HG03159 (cell line): ENCODE measurements around the gene TNRC6C.
"Not testable (repeated sequence)": the region's sequence is repeated elsewhere in the genome, so short reads cannot be mapped to it uniquely, and the experiment has no call there.

Experiments
- ATAC-seq: cut with Tn5 transposase; IDR thresholded peaks from one replicate; pipeline ENCODE4 v1.9.1; 2021; ENCODE audit warnings: mild to moderate bottlenecking, moderate library complexity; ENCODE audit not compliant: unreplicated experiment

The TNRC6C gene

GRCh38 chr17:77962348-77962747, 3.8 kb downstream of the TNRC6C start:
- ATAC-seq: no peak

- no peak for ATAC-seq
These were observed 4.9 kb downstream of the TNRC6C start for GRCh38 chr17:77963441-77963840.

DNA sequence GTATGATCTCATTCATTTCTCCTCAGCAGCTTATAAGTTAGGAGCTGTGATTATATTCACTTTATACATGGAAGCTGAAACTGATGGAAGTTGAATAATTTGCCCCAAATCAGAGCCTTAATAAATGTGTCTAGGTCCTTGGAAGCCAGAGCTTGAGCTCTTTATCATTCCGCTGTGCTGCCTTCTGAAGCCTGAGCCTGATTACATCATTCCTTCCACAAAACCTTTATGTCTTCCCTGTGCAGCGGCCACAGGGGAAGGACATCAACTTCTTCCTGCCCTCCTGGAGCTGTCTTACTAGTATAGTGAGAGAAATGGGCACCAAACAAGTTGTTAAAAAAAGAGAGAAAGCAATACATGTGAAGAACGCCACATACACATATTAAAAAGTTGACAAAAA, 6.8 kb downstream of the TNRC6C start:
- ATAC-seq: no peak

GRCh38 chr17:77966476-77966875, 8.0 kb downstream of the TNRC6C start:
- ATAC-seq: no peak

DNA sequence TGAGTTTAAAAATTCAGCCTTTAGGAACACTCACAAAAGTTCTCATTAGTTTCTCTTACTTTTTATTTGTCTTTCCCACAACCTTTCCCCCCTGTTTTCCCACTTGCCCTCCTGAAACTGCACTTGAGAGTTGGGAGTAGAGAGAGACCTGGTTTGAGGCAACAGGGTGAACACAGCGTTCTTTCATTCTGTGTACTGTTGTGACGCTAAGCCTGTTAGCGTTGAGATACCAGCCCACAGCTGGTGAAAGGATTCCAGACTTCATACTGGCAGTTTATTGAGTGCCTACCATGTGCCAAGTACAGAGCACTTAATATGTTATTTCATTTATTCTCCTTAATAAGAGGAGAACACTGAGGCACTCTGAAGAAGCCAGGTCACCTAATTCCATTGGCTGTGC, 10.3 kb downstream of the TNRC6C start:
- no peak for ATAC-seq

- ATAC-seq: not testable (repeated sequence)
These were observed 13.8 kb downstream of the TNRC6C start for GRCh38 chr17:77972271-77972670.

DNA sequence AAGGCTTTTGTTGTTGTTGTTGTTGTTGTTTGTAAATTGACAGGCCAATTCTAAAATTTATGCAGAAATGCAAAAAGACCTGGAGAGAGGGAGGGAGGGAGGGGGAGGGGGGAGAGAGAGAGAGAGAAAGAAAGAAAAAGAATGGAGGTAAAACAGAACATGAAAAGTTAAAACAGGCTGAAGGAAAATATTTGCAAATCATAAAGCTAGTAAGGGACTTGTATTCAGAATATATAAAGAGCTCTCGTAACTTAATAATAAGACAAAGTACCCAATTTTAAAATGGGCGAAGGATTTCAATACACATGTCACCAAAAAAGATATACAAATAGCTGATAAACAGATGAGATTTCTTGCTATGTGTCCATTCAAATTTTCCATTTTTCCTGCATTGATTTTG, 15.4 kb downstream of the TNRC6C start:
- ATAC-seq: no peak

DNA sequence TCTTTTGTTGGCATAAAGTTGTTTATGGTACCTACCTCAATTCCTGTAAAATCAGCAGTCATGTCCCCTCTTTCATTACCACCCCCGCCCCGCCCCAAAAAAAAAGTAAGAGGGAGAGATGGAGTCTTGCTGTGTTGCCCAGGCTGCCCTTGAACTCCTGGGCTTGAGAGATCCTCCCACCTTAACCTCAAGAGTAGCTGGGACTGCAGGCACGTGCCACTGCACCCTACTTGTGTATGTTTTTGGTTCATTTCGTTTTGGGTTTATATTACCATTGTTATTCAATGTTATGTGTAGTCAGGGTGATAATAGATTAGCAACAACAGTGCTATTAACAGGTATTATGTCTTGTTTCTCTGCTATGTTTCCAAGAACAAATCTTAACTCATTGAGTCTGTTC, 15.9 kb downstream of the TNRC6C start:
- no peak for ATAC-seq

GRCh38 chr17:77982430-77982829, 23.9 kb downstream of the TNRC6C start:
- ATAC-seq: not testable (repeated sequence)

DNA sequence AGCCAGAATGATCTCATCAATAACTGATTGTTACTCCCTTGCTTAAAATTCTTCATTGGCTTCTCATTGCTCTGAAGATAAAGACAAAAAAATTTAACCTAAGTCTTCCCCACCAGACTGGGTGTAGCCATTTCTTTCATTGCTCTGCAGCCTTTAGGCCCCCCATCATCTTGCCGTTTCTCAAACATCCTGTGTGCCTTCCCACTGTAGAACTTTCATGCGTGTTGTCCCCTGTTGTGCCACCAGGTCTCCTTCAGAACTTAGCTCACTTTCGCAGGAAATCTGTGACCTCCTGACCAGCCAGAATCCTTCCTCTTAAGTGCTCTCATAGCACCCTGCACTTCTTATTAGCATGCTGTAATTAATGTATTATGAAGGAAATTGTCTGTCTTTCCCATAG, 31.8 kb downstream of the TNRC6C start:
- ATAC-seq: no peak

- ATAC-seq: not testable (repeated sequence)
These were observed 35.2 kb downstream of the TNRC6C start for GRCh38 chr17:77993735-77994134.

GRCh38 chr17:77995146-77995852, 36.8 kb downstream of the TNRC6C start:
- ATAC-seq: no peak

GRCh38 chr17:77996256-77996655, 37.8 kb downstream of the TNRC6C start:
- no peak for ATAC-seq

GRCh38 chr17:77999413-78000173, 41.1 kb downstream of the TNRC6C start:
- ATAC-seq: no peak

DNA sequence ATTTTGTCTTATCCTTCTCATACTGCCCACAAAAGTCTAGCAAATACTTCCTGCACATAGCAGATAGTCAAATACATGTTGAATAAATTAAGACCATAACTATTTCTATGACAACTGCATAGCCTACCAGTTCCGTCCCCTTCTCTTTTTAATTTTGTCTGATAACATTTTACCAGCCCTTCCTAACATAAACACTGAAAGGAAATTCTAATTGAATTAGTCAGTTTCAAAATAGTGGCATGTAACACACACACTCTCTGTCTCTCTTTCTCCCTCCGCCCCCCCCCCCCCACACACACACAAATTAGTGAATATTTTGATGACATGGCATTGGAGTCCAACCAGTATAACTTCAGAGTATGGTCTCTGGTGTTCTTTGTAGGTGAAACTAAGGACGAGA, 41.8 kb downstream of the TNRC6C start:
- no peak for ATAC-seq

DNA sequence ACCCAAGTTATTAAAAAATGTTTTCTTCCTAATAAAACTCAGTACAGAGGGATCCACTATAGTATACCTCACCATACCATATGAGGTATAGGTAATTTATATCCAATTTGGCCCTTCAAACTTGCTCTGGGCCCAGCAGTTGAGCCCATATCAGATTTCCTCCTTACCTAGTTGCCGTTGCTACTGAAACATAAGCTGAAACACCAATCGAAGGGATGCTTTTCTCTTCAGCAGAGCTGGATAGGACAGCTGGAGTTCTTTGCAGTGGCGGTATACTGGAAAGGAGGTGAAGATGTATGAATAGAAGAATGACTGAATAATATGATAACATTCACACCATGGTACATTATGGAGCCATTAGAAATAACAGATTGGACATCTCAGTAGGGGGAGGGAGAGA, 42.7 kb downstream of the TNRC6C start:
- no peak for ATAC-seq

DNA sequence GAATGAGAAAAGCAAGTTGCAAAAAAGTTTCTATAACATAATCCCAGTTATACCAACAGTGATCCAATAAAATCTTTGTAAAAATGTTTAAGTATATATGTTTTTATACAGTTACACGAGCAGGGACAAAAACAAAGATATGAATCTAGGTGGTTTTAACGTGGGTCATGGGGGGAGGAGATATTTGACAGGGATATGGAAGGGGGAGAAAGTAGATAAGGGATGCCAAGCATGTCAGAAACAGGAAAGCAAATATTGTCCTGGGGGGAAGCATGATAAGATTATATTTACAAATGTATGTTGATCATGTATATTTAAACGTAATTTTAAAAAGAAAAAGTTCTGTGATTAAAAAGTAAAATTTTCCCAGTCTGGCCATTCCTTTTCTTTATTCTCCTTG, 43.1 kb downstream of the TNRC6C start:
- no peak for ATAC-seq

GRCh38 chr17:78002166-78002565, 43.7 kb downstream of the TNRC6C start:
- ATAC-seq: no peak

DNA sequence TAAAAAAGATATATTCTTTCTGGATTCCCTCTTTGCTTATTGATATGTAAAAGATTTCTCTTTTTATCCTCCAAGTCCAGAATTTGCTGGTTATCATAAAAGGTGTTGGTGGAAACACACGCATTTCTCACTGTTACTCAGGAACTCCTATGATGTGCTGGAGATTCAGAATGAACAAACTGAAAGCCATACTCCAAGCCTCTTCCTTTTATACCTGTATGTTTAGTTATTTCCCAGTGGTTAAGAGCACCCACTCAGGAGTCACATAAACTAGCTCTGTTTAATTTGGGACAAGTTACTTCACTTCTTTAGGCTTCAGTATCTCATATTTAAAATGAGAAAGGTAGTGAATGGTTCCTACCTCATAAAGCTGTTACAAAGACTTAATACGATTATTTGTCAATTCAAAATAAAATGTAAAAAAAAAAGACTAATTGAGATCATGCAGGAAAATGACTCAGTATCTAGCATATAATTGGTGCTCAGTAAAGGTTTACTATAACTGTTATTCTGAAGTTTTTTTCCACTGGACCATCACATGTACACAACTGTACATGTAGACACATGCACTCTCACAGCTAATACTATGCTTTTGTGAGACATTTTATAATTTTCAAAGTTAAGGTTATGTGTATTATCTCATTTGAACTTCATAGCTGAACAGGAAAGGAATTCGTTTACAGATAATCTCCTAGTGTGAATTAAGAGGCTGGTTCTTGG, 47.1 kb downstream of the TNRC6C start:
- ATAC-seq: no peak

- ATAC-seq: no peak
These were observed 47.8 kb downstream of the TNRC6C start for GRCh38 chr17:78006338-78006737.

- no peak for ATAC-seq
These were observed 49.1 kb downstream of the TNRC6C start for GRCh38 chr17:78007647-78008046.

- no peak for ATAC-seq
These were observed 52.3 kb downstream of the TNRC6C start for GRCh38 chr17:78010759-78011158.
